HCT116 (cell line): ENCODE results near the gene EFCAB12. TPM values are rescaled to one million over a fixed set of nuclear protein-coding genes. Genes with fewer than 3 reads are reported as not detected.
"Not testable (repeated sequence)": the region's sequence is repeated elsewhere in the genome, so short reads cannot be mapped to it uniquely, and the experiment has no call there.

ENCODE experiments used
- ATAC-seq: fragments of 200-7000 bp; cut with Tn5 transposase; 2 replicates; pipeline ENCODE4 v1.9.1; 2020; ENCODE audit warnings: mild to moderate bottlenecking, moderate library complexity
- BruUV-seq: library from RNA; stranded (reverse); fragments of 400-500 nt; replicated peaks from 2 replicates; lab custom pipeline; 2021; lab: Mats Ljungman, UMichigan
- CTCF ChIA-PET: fragments of 300-600 bp; sonication (Branson Sonifier 250); formaldehyde crosslinking; loops from one replicate; lab custom pipeline; 2021; ENCODE audit warnings: antibody characterized with exemption; lab: Charles Lee
- POLR2A ChIA-PET: fragments of 300-600, 350-600 bp; sonication (Branson Sonifier 250); formaldehyde crosslinking; loops from one replicate; lab custom pipeline; 2021; ENCODE audit warnings: antibody characterized with exemption; lab: Charles Lee
- RAD21 ChIA-PET, 2 experiments: fragments of 300-600 bp; sonication (Branson Sonifier 250); formaldehyde crosslinking; loops; one replicate each; lab custom pipeline; 2023; ENCODE audit warnings: low total read pairs in 2 of 2; ENCODE audit not compliant: uncharacterized antibody in 2 of 2, unreplicated experiment in 2 of 2, low non-redundant PET in 1 of 2; lab: Charles Lee
- DNase-seq: peaks from one replicate; pipeline ENCODE4 v3.0.0-alpha.2; 2010; ENCODE audit warnings: low read depth, low spot score
- H2AFZ ChIP-seq: fragments of 200-600 bp; shearing (Covaris generic), sonication (generic); 2 replicates; pipeline ENCODE4 v1.6.1; 2017; ENCODE audit warnings: low read depth, mixed run types, mixed read lengths, antibody characterized with exemption, low read length; ENCODE audit not compliant: poor library complexity, severe bottlenecking
- H3K27ac ChIP-seq: 2 replicates; pipeline ENCODE4 v1.5.1; 2012; ENCODE audit warnings: low read depth, low read length
- H3K27me3 ChIP-seq: fragments of 200-600 bp; sonication (generic); 2 replicates; pipeline ENCODE4 v1.6.1; 2016; ENCODE audit warnings: mixed run types, low read length, mixed read lengths; ENCODE audit not compliant: insufficient read depth
- H3K36me3 ChIP-seq, 2 experiments: fragments of 200-500 bp in 1 of 2; fragments of 200-600 bp in 1 of 2; sonication (Bioruptor generic) in 1 of 2; sonication (generic) in 1 of 2; 2 replicates each; pipeline versions ENCODE4 v1.5.1 to v1.6.1; 2014 to 2016; ENCODE audit warnings: low read length in 2 of 2, inconsistent platforms in 1 of 2, mixed read lengths in 1 of 2, mixed run types in 1 of 2; ENCODE audit not compliant: insufficient read depth in 2 of 2, control insufficient read depth in 1 of 2
- H3K4me1 ChIP-seq, 2 experiments: fragments of 200-600 bp in 1 of 2; sonication (generic) in 1 of 2; 2 replicates each; pipeline versions ENCODE4 v1.5.1 to v1.6.1; 2012 to 2017; ENCODE audit warnings: low read length in 2 of 2, inconsistent platforms in 1 of 2, mild to moderate bottlenecking in 1 of 2, mixed read lengths in 1 of 2, mixed run types in 1 of 2, moderate library complexity in 1 of 2; ENCODE audit not compliant: insufficient read depth in 2 of 2, control insufficient read depth in 1 of 2
- H3K4me2 ChIP-seq: fragments of 200-600 bp; sonication (generic); 2 replicates; pipeline ENCODE4 v1.6.1; 2017; ENCODE audit warnings: mixed run types, low read length, mixed read lengths
- H3K4me3 ChIP-seq, 2 experiments: fragments of 200-600 bp in 1 of 2; sonication (generic) in 1 of 2; replicated peaks in 1 of 2; 2 replicates each; pipeline ENCODE4 v1.5.1; 2011 to 2016; ENCODE audit warnings: low read length in 2 of 2, control low read depth in 1 of 2, low read depth in 1 of 2, mild to moderate bottlenecking in 1 of 2, mixed read lengths in 1 of 2, mixed run types in 1 of 2
- H3K79me2 ChIP-seq: fragments of 200-600 bp; sonication (generic); 2 replicates; pipeline ENCODE4 v1.6.1; 2017; ENCODE audit warnings: mild to moderate bottlenecking, mixed run types, low read length, moderate library complexity, mixed read lengths; ENCODE audit not compliant: insufficient read depth
- H3K9ac ChIP-seq: fragments of 200-600 bp; sonication (generic); 2 replicates; pipeline ENCODE4 v1.6.1; 2016; ENCODE audit warnings: low read length, mixed read lengths
- H3K9me2 ChIP-seq: fragments of 200-600 bp; sonication (generic), shearing (Covaris generic); 2 replicates; pipeline ENCODE4 v1.6.1; 2017; ENCODE audit warnings: mixed run types, mild to moderate bottlenecking, moderate library complexity; ENCODE audit not compliant: insufficient read depth
- H3K9me3 ChIP-seq, 2 experiments: fragments of 200-500 bp in 1 of 2; fragments of 200-600 bp in 1 of 2; sonication (Bioruptor generic) in 1 of 2; sonication (generic) in 1 of 2; 2 replicates each; pipeline ENCODE4 v1.6.1; 2014 to 2017; ENCODE audit warnings: low read length in 2 of 2, mixed read lengths in 2 of 2, inconsistent platforms in 1 of 2, low read depth in 1 of 2, mild to moderate bottlenecking in 1 of 2, mixed run types in 1 of 2, moderate library complexity in 1 of 2; ENCODE audit not compliant: control insufficient read depth in 1 of 2, insufficient read depth in 1 of 2
- H4K20me1 ChIP-seq: fragments of 200-600 bp; sonication (generic), shearing (Covaris generic); 2 replicates; pipeline ENCODE4 v1.6.1; 2017; ENCODE audit warnings: mixed run types, mild to moderate bottlenecking, moderate library complexity; ENCODE audit not compliant: insufficient read depth
- CTCF ChIP-seq, 3 experiments: fragments of 200-600 bp in 1 of 3; sonication (generic) in 1 of 3; IDR thresholded peaks in 2 of 3; conservative IDR thresholded peaks in 1 of 3; 2 replicates each; pipeline ENCODE4 v1.5.1; 2012 to 2017; ENCODE audit warnings: low read depth in 2 of 3, low read length in 2 of 3, antibody characterized with exemption in 1 of 3, borderline replicate concordance in 1 of 3, control low read depth in 1 of 3, mild to moderate bottlenecking in 1 of 3, mixed read lengths in 1 of 3, mixed run types in 1 of 3, moderate library complexity in 1 of 3; ENCODE audit not compliant: insufficient read depth in 1 of 3
- FOSL1 ChIP-seq: IDR thresholded peaks from 2 replicates; pipeline ENCODE4 v1.6.1; 2012; ENCODE audit warnings: low read depth
- JUND ChIP-seq: IDR thresholded peaks from 2 replicates; pipeline ENCODE4 v1.6.1; 2012
- POLR2A ChIP-seq: IDR thresholded peaks from 2 replicates; pipeline ENCODE4 v1.7.0; 2011; ENCODE audit warnings: borderline replicate concordance; ENCODE audit not compliant: insufficient read depth, insufficient read length; ENCODE audit errors: extremely low read depth
- SIN3A ChIP-seq: IDR thresholded peaks from 2 replicates; pipeline ENCODE4 v1.6.1; 2012; ENCODE audit warnings: low read depth
- SRF ChIP-seq: IDR thresholded peaks from 2 replicates; pipeline ENCODE4 v1.6.1; 2012; ENCODE audit warnings: low read depth
- ZNF274 ChIP-seq: fragments of 200-500 bp; sonication (Bioruptor generic); IDR thresholded peaks from 2 replicates; pipeline ENCODE4 v1.6.1; 2014; ENCODE audit warnings: mild to moderate bottlenecking, low read depth, low read length, inconsistent platforms
- intact Hi-C: fragments of 100-400 bp; cut with micrococcal nuclease; formaldehyde crosslinking; loops from 2 replicates; pipeline ENCODE4 v1.10.0; 2022
- total RNA-seq: library from RNA; stranded (reverse); gene quantifications from one replicate; pipeline ENCODE4 v1.2.1, GENCODE V29; 2021; ENCODE audit not compliant: unreplicated experiment

The EFCAB12 gene
- total RNA-seq, 1 experiment from 2014 or later: 0.42 TPM

- H3K9ac ChIP-seq: 0 out of 2 replicates have a peak overlapping the region, but pooled peaks have one; percentile 14
- no peaks in the 10 kb centered on the region for H3K27me3 ChIP-seq
- H3K4me2 ChIP-seq: peak overlapping the region; percentile 49
- peaks cover 8 to 32% of the 10 kb centered on the region in 2 experiments; a peak in 3 of 4 replicates for H3K36me3 ChIP-seq
- no peaks in the 10 kb centered on the region for H4K20me1 ChIP-seq
- H3K4me1 ChIP-seq: peaks cover 23 to 26% of the 10 kb centered on the region in 2 experiments
- ChIA-PET CTCF (no interaction called here), RAD21 (no interaction called here), POLR2A (no interaction called here)
- ATAC-seq: no peak
- 0 out of 2 replicates have a peak, but pooled peaks cover under 1% of the 10 kb centered on the region for H3K79me2 ChIP-seq
- 0 out of 4 replicates have a peak overlapping the region, but pooled peaks of 1 of the 2 experiments have one; percentile 8 for H3K4me3 ChIP-seq
- H2AFZ ChIP-seq: no peak overlapping the region
- no peaks in the 10 kb centered on the region for H3K9me3 ChIP-seq
- H3K27ac ChIP-seq: peak overlapping the region; percentile 63
- BruUV-seq: no TSS peak
- H3K9me2 ChIP-seq: no peaks in the 10 kb centered on the region
- no peak for DNase-seq
- intact Hi-C loops: no loop called here
- TF ChIP-seq ZNF274 (no peak), POLR2A (no peak), JUND (no peak), SRF (no peak), SIN3A (no peak), CTCF (IDR thresholded peaks at IDR 0.05 in 2 of 3, conservative IDR thresholded peaks at IDR 0.05 in 1 of 3; ENCODE audit: borderline replicate concordance in 1 of 3, insufficient read depth in 1 of 3, low read depth in 2 of 3, low read length in 2 of 3) (no peak)
Observed at GRCh38 chr3:129389572-129389937, 38.9 kb downstream of the EFCAB12 start.

GRCh38 chr3:129388791-129389571 lies 39.5 kb downstream of the EFCAB12 start:
- peak overlapping the region; percentile 14; the same call in 1 of the 2 replicates for H3K9ac ChIP-seq
- peaks cover 23 to 26% of the 10 kb centered on the region in 2 experiments for H3K4me1 ChIP-seq
- 0 out of 2 replicates have a peak, but pooled peaks have one; percentile 16 for TF ChIP-seq FOSL1
- intact Hi-C loops, POLR2A ChIA-PET, H3K27me3 ChIP-seq, H3K9me2 ChIP-seq, H2AFZ ChIP-seq, H3K79me2 ChIP-seq, H4K20me1 ChIP-seq, CTCF ChIA-PET, DNase-seq, RAD21 ChIA-PET, H3K9me3 ChIP-seq: not testable (repeated sequence)
- ATAC-seq: peak; percentile 83
- H3K27ac ChIP-seq: peak overlapping the region; percentile 64
- H3K4me2 ChIP-seq: peak overlapping the region; percentile 49
- peaks cover 8 to 32% of the 10 kb centered on the region in 2 experiments; a peak in 3 of 4 replicates for H3K36me3 ChIP-seq
- H3K4me3 ChIP-seq: 0 out of 4 replicates have a peak overlapping the region, but pooled peaks of 1 of the 2 experiments have one; percentile 8
- TSS peak; percentile 6 for BruUV-seq
